H1 (cell line): ENCODE data around the gene WDR4. TPM values are rescaled to one million over a fixed set of nuclear protein-coding genes. Genes with fewer than 3 reads are reported as not detected.

Experiments
- CTCF ChIA-PET: fragments of 300-600 bp; sonication (Branson Sonifier 250); formaldehyde crosslinking; loops from one replicate; lab custom pipeline; 2021; ENCODE audit not compliant: partially characterized antibody; lab: Charles Lee
- POLR2A ChIA-PET: fragments of 300-600 bp; sonication (Branson Sonifier 250); formaldehyde crosslinking; loops from one replicate; lab custom pipeline; 2021; ENCODE audit warnings: inconsistent platforms; ENCODE audit not compliant: partially characterized antibody; lab: Charles Lee
- DNase-seq, 2 experiments: peaks; one replicate each; pipeline versions ENCODE4 v3.0.0 to v3.0.0-alpha.2; 2010 to 2022; ENCODE audit warnings: low spot score in 2 of 2, low read depth in 1 of 2, mixed read lengths in 1 of 2
- FAIRE-seq: peaks from 2 replicates; lab custom pipeline; 2011; peaks lifted over from hg19 to GRCh38; lab: Jason Lieb, UNC
- H2AFZ ChIP-seq: 2 replicates; pipeline ENCODE4 v1.8.1; 2012; ENCODE audit warnings: low read length, inconsistent platforms
- H2AK5ac ChIP-seq: 2 replicates; pipeline ENCODE4 v1.6.1; 2013; ENCODE audit warnings: low read depth, low read length
- H2BK120ac ChIP-seq: replicated peaks from 2 replicates; pipeline ENCODE3; 2013; ENCODE audit warnings: low read depth, low read length, inconsistent platforms
- H2BK12ac ChIP-seq: 2 replicates; pipeline ENCODE4 v1.6.1; 2013; ENCODE audit warnings: low read depth, low read length
- H2BK15ac ChIP-seq: 2 replicates; pipeline ENCODE4 v1.6.1; 2013; ENCODE audit warnings: low read length
- H2BK20ac ChIP-seq: 2 replicates; pipeline ENCODE4 v1.6.1; 2013; ENCODE audit warnings: low read length
- H2BK5ac ChIP-seq: 2 replicates; pipeline ENCODE4 v1.6.1; 2013; ENCODE audit warnings: low read depth, low read length
- H3K14ac ChIP-seq: 2 replicates; pipeline ENCODE4 v1.6.1; 2013; ENCODE audit warnings: inconsistent platforms; ENCODE audit not compliant: insufficient read length
- H3K18ac ChIP-seq: 2 replicates; pipeline ENCODE4 v1.6.1; 2013; ENCODE audit warnings: low read length; ENCODE audit errors: extremely low read depth
- H3K23ac ChIP-seq: 2 replicates; pipeline ENCODE4 v1.6.1; 2013; ENCODE audit warnings: inconsistent platforms; ENCODE audit not compliant: insufficient read length
- H3K23me2 ChIP-seq: 2 replicates; pipeline ENCODE4 v1.6.1; 2013; ENCODE audit warnings: low read depth, low read length
- H3K27ac ChIP-seq: 2 replicates; pipeline ENCODE4 v1.6.1; 2011; ENCODE audit warnings: low read depth, low read length, inconsistent platforms
- H3K27me3 ChIP-seq, 4 experiments: replicated peaks in 1 of 4; 1 replicate in 1 of 4; 2 replicates in 3 of 4; pipeline versions ENCODE4 v1.6.1 to v1.8.1; 2011 to 2013; ENCODE audit warnings: low read length in 3 of 4, mild to moderate bottlenecking in 3 of 4, inconsistent platforms in 2 of 4, mixed read lengths in 2 of 4, moderate library complexity in 1 of 4; ENCODE audit not compliant: control insufficient read depth in 3 of 4, insufficient read depth in 3 of 4; ENCODE audit errors: extremely low read depth in 1 of 4
- H3K36me3 ChIP-seq, 4 experiments: 2 replicates each; pipeline versions ENCODE4 v1.6.1 to v1.8.1; 2011 to 2013; ENCODE audit warnings: mild to moderate bottlenecking in 4 of 4, low read length in 3 of 4, moderate library complexity in 2 of 4, control low read depth in 1 of 4, inconsistent platforms in 1 of 4; ENCODE audit not compliant: insufficient read depth in 4 of 4, control insufficient read depth in 2 of 4
- H3K4ac ChIP-seq: replicated peaks from 2 replicates; pipeline ENCODE3; 2013; ENCODE audit warnings: low read length, low read depth, mixed read lengths, inconsistent platforms; ENCODE audit not compliant: insufficient read length
- H3K4me1 ChIP-seq, 4 experiments: replicated peaks in 1 of 4; 1 replicate in 1 of 4; 2 replicates in 3 of 4; pipeline versions ENCODE4 v1.6.1 to v1.8.1; 2011 to 2013; ENCODE audit warnings: low read length in 3 of 4, inconsistent platforms in 2 of 4, mixed read lengths in 1 of 4; ENCODE audit not compliant: insufficient read depth in 4 of 4, control insufficient read depth in 3 of 4
- H3K4me2 ChIP-seq, 2 experiments: 2 replicates each; pipeline versions ENCODE4 v1.6.1 to v1.8.1; 2011 to 2013; ENCODE audit warnings: low read depth in 2 of 2, low read length in 2 of 2, control low read depth in 1 of 2, inconsistent platforms in 1 of 2, mild to moderate bottlenecking in 1 of 2; ENCODE audit not compliant: insufficient read depth in 1 of 2
- H3K4me3 ChIP-seq, 4 experiments: fragments of 200-600, 300-600 bp in 1 of 4; sonication (generic), shearing (Covaris generic), sonication (Bioruptor Twin) in 1 of 4; 2 replicates each; pipeline versions ENCODE4 v1.5.1 to v1.8.1; 2011 to 2016; ENCODE audit warnings: low read length in 4 of 4, low read depth in 3 of 4, control low read depth in 2 of 4, inconsistent platforms in 2 of 4, mild to moderate bottlenecking in 2 of 4, mixed read lengths in 1 of 4, moderate library complexity in 1 of 4; ENCODE audit not compliant: insufficient read depth in 2 of 4; ENCODE audit errors: extremely low read depth in 1 of 4
- H3K56ac ChIP-seq: replicated peaks from 2 replicates; pipeline ENCODE3; 2013; ENCODE audit warnings: low read depth, mild to moderate bottlenecking, mixed read lengths, low read length, inconsistent platforms; ENCODE audit not compliant: insufficient read length
- H3K79me1 ChIP-seq: 2 replicates; pipeline ENCODE4 v1.6.1; 2013; ENCODE audit warnings: low read depth, low read length, control low read depth
- H3K79me2 ChIP-seq, 2 experiments: 2 replicates each; pipeline versions ENCODE4 v1.6.1 to v1.8.1; 2012 to 2013; ENCODE audit warnings: low read length in 2 of 2, mild to moderate bottlenecking in 2 of 2, inconsistent platforms in 1 of 2; ENCODE audit not compliant: insufficient read depth in 2 of 2, control insufficient read depth in 1 of 2
- H3K9ac ChIP-seq, 4 experiments: replicated peaks in 1 of 4; 1 replicate in 1 of 4; 2 replicates in 3 of 4; pipeline versions ENCODE4 v1.6.1 to v1.8.1; 2011 to 2013; ENCODE audit warnings: low read depth in 3 of 4, low read length in 3 of 4, control low read depth in 2 of 4, mild to moderate bottlenecking in 2 of 4, moderate library complexity in 2 of 4, inconsistent platforms in 1 of 4; ENCODE audit errors: extremely low read depth in 1 of 4
- H3K9me3 ChIP-seq, 2 experiments: 2 replicates each; pipeline versions ENCODE4 v1.6.1 to v1.8.1; 2012 to 2013; ENCODE audit warnings: mild to moderate bottlenecking in 2 of 2, moderate library complexity in 2 of 2, control low read depth in 1 of 2, inconsistent platforms in 1 of 2, low read depth in 1 of 2, low read length in 1 of 2, mixed read lengths in 1 of 2; ENCODE audit not compliant: insufficient read depth in 2 of 2
- H4K20me1 ChIP-seq, 2 experiments: replicated peaks in 1 of 2; 2 replicates each; pipeline versions ENCODE3 to v1.8.1; 2011 to 2013; ENCODE audit warnings: inconsistent platforms in 2 of 2, low read length in 2 of 2, mild to moderate bottlenecking in 1 of 2; ENCODE audit not compliant: insufficient read depth in 2 of 2, control insufficient read depth in 1 of 2
- H4K5ac ChIP-seq: 2 replicates; pipeline ENCODE4 v1.6.1; 2013; ENCODE audit warnings: low read length, low read depth, mixed read lengths, inconsistent platforms; ENCODE audit not compliant: insufficient read length
- H4K8ac ChIP-seq: 2 replicates; pipeline ENCODE4 v1.8.0; 2013; ENCODE audit warnings: mild to moderate bottlenecking, moderate library complexity, low read length, inconsistent platforms; ENCODE audit not compliant: insufficient read depth; ENCODE audit errors: extremely low read depth
- H4K91ac ChIP-seq: replicated peaks from 2 replicates; pipeline ENCODE3; 2013; ENCODE audit warnings: low read length, mixed read lengths, inconsistent platforms; ENCODE audit not compliant: insufficient read length
- CHD1 ChIP-seq: IDR thresholded peaks from 2 replicates; pipeline ENCODE4 v1.6.1; 2012; ENCODE audit warnings: low read depth, low read length, improper control_type of control experiment
- CREB1 ChIP-seq: IDR thresholded peaks from 2 replicates; pipeline ENCODE4 v1.6.1; 2012; ENCODE audit warnings: inconsistent platforms
- EP300 ChIP-seq, 2 experiments: IDR thresholded peaks; 1 replicate in 1 of 2; 2 replicates in 1 of 2; pipeline ENCODE4 v1.6.1; 2011 to 2012; ENCODE audit warnings: low read depth in 2 of 2, low read length in 2 of 2, mild to moderate bottlenecking in 2 of 2, borderline replicate concordance in 1 of 2, inconsistent platforms in 1 of 2, moderate library complexity in 1 of 2
- MAX ChIP-seq: IDR thresholded peaks from 2 replicates; pipeline ENCODE4 v1.6.1; 2012; ENCODE audit warnings: inconsistent platforms
- NRF1 ChIP-seq: IDR thresholded peaks from 2 replicates; pipeline ENCODE4 v1.6.1; 2011; ENCODE audit warnings: mild to moderate bottlenecking, low read depth, low read length, improper control_type of control experiment
- SAP30 ChIP-seq: fragments of 300-600 bp; sonication (generic); IDR thresholded peaks from 2 replicates; pipeline ENCODE4 v1.7.1; 2012; ENCODE audit warnings: low read length, moderate library complexity, mild to moderate bottlenecking, inconsistent platforms; ENCODE audit not compliant: insufficient read depth, insufficient replicate concordance
- YY1 ChIP-seq: IDR thresholded peaks from 2 replicates; pipeline ENCODE4 v1.6.1; 2011; ENCODE audit warnings: low read depth, mild to moderate bottlenecking, low read length
- WGBS, 2 experiments: shearing (Covaris generic) in 1 of 2; methylation state at CpG; one replicate each; pipeline versions ENCODE4 v1.1.6 to v1.1.7; 2013 to 2015; ENCODE audit warnings: low lambda C conversion rate in 2 of 2, mixed read lengths in 2 of 2, inconsistent platforms in 1 of 2, low coverage in 1 of 2, missing lambda C conversion rate in 1 of 2; ENCODE audit not compliant: insufficient replicate concordance in 2 of 2, insufficient coverage in 1 of 2, insufficient read length in 1 of 2; ENCODE audit errors: extremely low coverage in 1 of 2, missing lambda C conversion rate in 1 of 2; 5-methylcytosine and 5-hydroxymethylcytosine counted together
- polyA plus RNA-seq, 7 experiments: library from polyadenylated mRNA; depleted of rRNA in 3 of 7; stranded (reverse) in 5 of 7; unstranded in 2 of 7; fragments of >200 nt in 5 of 7; fragments of 200-250 nt in 2 of 7; gene quantifications; 1 replicate in 5 of 7; 2 replicates in 1 of 7; 4 replicates in 1 of 7; pipeline versions ENCODE4 v1.2.1 to v1.2.3, GENCODE V29; 2011 to 2013; ENCODE audit warnings: missing spikeins in 2 of 7, mixed read lengths in 2 of 7
- total RNA-seq: library from RNA; stranded (reverse); fragmentation: NEBNext Ultra II Directional; extraction: Animal tissue kit (Norgen Biotek cat#: 25700); gene quantifications from 2 replicates; pipeline ENCODE4 v1.2.1, GENCODE V29; 2021
- TF ChIP-seq, protein P1 (sequence below), 3 experiments: IDR thresholded peaks; 1 replicate in 2 of 3; 2 replicates in 1 of 3; pipeline versions ENCODE4 v1.5.1 to v1.6.1; 2011; ENCODE audit warnings: low read length in 3 of 3, mild to moderate bottlenecking in 3 of 3, inconsistent platforms in 2 of 3, low read depth in 1 of 3, moderate library complexity in 1 of 3; ENCODE audit not compliant: insufficient read depth in 1 of 3; ENCODE audit errors: control extremely low read depth in 1 of 3
- TF ChIP-seq, protein P2 (sequence below): IDR thresholded peaks from 2 replicates; pipeline ENCODE4 v1.6.1; 2012; ENCODE audit warnings: low read length, inconsistent platforms

WDR4 gene
- total and polyA plus RNA-seq, 2 of the 8 experiments (the other 6 are each of a cell fraction or from before 2014, with no cell fraction given) = 28.9 to 47.8 TPM

GRCh38 chr21:42836402-42836666 is 43.0 kb downstream of the WDR4 start:
- no peak overlapping the region for H3K27ac ChIP-seq
- H3K4me3 ChIP-seq = no peak overlapping the region
- H3K23ac ChIP-seq = no peak overlapping the region
- H4K8ac ChIP-seq = no peak overlapping the region
- no peak overlapping the region for H2BK20ac ChIP-seq
- no peak overlapping the region for H2BK120ac ChIP-seq
- no peak overlapping the region for H2AK5ac ChIP-seq
- CTCF ChIA-PET = interaction anchor here (1.5 kb wide), 1 partner anchor 8 kb away, joined by 8 read pairs; no protein-coding TSS in a partner anchor
- no peak overlapping the region for H3K9ac ChIP-seq
- H3K18ac ChIP-seq = no peak overlapping the region
- no peak overlapping the region for H2BK15ac ChIP-seq
- no peaks in the 10 kb centered on the region; a peak in 2 of 4 replicates for H3K79me2 ChIP-seq
- no peak overlapping the region for H2BK5ac ChIP-seq
- no peak overlapping the region for H2BK12ac ChIP-seq
- no peak overlapping the region for H3K56ac ChIP-seq
- peaks cover 10% of the 10 kb centered on the region for H3K79me1 ChIP-seq
- H3K4ac ChIP-seq = no peak overlapping the region
- peaks cover 0 to 7% (median 6%) of the 10 kb centered on the region in 4 experiments; a peak in 5 of 7 replicates for H3K4me1 ChIP-seq
- H3K14ac ChIP-seq = no peak overlapping the region
- no peak overlapping the region for H2AFZ ChIP-seq
- H4K20me1 ChIP-seq = peaks cover 8 to 25% of the 10 kb centered on the region in 2 experiments
- FAIRE-seq = no peak
- peaks cover 12 to 24% (median 17%) of the 10 kb centered on the region in 4 experiments; a peak in 7 of 8 replicates for H3K36me3 ChIP-seq
- peaks cover 4% of the 10 kb centered on the region; the same call in 1 of the 2 replicates for H3K23me2 ChIP-seq
- peak in 1 of 2 experiments; percentile 6 for DNase-seq
- no peaks in the 10 kb centered on the region for H3K9me3 ChIP-seq
- POLR2A ChIA-PET = interaction anchor here (0.6 kb wide), 1 partner anchor 59 kb away, joined by 3 read pairs; no protein-coding TSS in a partner anchor
- WGBS, 2 experiments = 92% methylated on average over 3 of the region's 3 CpGs; no CpG with 5 or more reads in 1 of the 2 experiments
- H4K5ac ChIP-seq = no peak overlapping the region
- H3K4me2 ChIP-seq = no peak overlapping the region
- no peak overlapping the region for H4K91ac ChIP-seq
- H3K27me3 ChIP-seq = peaks cover 0 to 3% (median 0%) of the 10 kb centered on the region in 4 experiments; a peak in 4 of 7 replicates
- TF ChIP-seq, protein P1, sequence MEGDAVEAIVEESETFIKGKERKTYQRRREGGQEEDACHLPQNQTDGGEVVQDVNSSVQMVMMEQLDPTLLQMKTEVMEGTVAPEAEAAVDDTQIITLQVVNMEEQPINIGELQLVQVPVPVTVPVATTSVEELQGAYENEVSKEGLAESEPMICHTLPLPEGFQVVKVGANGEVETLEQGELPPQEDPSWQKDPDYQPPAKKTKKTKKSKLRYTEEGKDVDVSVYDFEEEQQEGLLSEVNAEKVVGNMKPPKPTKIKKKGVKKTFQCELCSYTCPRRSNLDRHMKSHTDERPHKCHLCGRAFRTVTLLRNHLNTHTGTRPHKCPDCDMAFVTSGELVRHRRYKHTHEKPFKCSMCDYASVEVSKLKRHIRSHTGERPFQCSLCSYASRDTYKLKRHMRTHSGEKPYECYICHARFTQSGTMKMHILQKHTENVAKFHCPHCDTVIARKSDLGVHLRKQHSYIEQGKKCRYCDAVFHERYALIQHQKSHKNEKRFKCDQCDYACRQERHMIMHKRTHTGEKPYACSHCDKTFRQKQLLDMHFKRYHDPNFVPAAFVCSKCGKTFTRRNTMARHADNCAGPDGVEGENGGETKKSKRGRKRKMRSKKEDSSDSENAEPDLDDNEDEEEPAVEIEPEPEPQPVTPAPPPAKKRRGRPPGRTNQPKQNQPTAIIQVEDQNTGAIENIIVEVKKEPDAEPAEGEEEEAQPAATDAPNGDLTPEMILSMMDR (IDR thresholded peaks at IDR 0.05; ENCODE audit: control extremely low read depth in 1 of 3, insufficient read depth in 1 of 3, low read depth in 1 of 3, low read length in 3 of 3) = no peak
- TF ChIP-seq CREB1 (no peak), SAP30 (no peak), NRF1 (no peak), CHD1 (no peak), EP300 (IDR thresholded peaks at IDR 0.05; ENCODE audit: borderline replicate concordance in 1 of 2, low read depth in 2 of 2, low read length in 2 of 2) (no peak), MAX (no peak), YY1 (no peak)
- TF ChIP-seq, protein P2, sequence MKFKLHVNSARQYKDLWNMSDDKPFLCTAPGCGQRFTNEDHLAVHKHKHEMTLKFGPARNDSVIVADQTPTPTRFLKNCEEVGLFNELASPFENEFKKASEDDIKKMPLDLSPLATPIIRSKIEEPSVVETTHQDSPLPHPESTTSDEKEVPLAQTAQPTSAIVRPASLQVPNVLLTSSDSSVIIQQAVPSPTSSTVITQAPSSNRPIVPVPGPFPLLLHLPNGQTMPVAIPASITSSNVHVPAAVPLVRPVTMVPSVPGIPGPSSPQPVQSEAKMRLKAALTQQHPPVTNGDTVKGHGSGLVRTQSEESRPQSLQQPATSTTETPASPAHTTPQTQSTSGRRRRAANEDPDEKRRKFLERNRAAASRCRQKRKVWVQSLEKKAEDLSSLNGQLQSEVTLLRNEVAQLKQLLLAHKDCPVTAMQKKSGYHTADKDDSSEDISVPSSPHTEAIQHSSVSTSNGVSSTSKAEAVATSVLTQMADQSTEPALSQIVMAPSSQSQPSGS = no peak
